ENCODE results near the gene NAA35. TPM values are rescaled to one million over a fixed set of nuclear protein-coding genes. Genes with fewer than 3 reads are reported as not detected.
"Not testable (repeated sequence)": the region's sequence is repeated elsewhere in the genome, so short reads cannot be mapped to it uniquely, and the experiment has no call there.

NAA35 gene
- polyA plus RNA-seq (2012; ENCODE audit: insufficient read depth, insufficient read length) = 23.3 TPM

- peak; percentile 97 for DNase-seq (ENCODE audit: low read depth, low spot score)
- peak within 1 kb of the TSS; percentile 84 for H3K4me3 ChIP-seq (ENCODE audit: low read length)
These were observed at the start of gene NAA35 for GRCh38 chr9:85940832-85941621. Gene NAA35, plus strand, starts transcription at chr9:85941146. Its CDS starts 1,014 bp downstream, at chr9:85942160.

DNA sequence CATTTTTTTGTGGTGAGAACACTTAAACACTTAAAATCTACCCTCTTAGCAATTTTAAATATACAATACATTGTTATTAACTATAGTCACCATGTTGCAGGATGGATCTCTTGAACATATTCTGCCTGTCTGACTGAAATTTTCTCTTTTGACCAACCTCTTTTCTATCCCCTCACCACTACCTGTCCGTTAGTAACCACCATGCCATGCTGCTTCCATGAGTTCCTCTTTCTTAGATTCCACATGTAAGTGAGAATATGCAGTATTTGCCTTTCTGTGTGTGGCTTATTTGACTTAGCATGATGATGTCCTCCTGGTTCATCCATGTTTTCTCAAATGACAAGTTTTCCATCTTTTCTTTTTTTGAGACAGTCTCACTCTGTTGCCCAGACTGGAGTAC is 48.5 kb upstream of the NAA35 start:
- no peak for DNase-seq (ENCODE audit: low read depth, low spot score)
- H3K4me3 ChIP-seq (ENCODE audit: low read length) = no peak overlapping the region

DNA sequence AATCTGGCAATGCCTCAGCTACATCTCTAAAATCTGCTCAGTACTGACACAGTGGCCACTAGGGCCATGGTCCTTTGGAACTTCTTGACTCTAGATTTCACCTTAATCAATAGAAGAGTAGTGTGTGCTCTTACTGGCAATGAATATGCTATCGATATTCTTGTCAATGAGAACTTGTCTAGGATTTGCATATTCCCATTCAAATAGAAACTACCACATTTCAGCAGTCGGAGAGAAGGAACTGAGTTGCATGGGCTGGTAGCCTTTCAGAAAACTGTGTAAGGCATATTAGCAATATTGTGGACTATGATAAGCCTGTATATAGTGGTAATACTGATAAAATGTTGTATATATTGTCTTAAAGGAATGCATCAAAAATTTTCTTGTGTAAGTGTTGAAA is 45.3 kb upstream of the NAA35 start:
- DNase-seq (ENCODE audit: low read depth, low spot score) = no peak
- H3K4me3 ChIP-seq (ENCODE audit: low read length) = no peak overlapping the region

GRCh38 chr9:85897848-85898247 is 43.1 kb upstream of the NAA35 start:
- H3K4me3 ChIP-seq (ENCODE audit: low read length) = no peak overlapping the region
- peak; percentile 16 for DNase-seq (ENCODE audit: low read depth, low spot score)

DNA sequence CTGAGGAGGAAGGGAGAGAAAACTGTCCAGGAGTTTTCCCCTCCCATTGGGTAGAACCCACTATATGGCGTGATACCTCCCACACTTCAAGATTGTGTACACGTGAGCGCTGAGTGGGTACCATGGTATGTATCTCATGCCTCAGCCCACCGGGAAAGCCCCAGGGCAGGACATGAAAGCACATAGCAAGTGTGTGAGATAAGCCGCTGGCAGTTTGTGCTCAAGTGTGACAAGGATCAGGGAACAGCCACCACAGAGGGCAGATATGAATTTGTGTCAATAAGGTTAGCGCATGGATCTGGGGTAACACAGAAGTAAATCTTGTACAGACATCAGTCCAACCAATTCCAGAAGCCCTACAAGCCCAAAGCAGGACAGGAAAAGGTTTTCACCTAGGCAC is 42.6 kb upstream of the NAA35 start:
- H3K4me3 ChIP-seq (ENCODE audit: low read length) = no peak overlapping the region
- no peak for DNase-seq (ENCODE audit: low read depth, low spot score)

DNA sequence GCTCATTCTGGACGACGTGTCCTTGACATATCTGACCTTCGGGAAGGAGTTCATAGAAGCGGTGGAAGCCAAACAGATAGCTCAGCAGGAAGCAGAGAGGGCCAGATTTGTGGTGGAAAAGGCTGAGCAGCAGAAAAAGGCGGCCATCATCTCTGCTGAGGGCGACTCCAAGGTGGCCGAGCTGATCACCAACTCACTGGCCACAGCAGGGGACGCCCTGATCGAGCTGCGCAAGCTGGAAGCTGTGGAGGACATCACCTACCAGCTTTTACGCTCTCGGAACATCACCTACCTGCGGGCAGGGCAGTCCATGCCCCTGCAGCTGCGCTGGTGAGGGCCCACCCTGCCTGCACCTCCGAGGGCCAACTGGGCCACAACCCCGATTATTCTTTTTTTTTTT is 41.6 kb upstream of the NAA35 start:
- H3K4me3 ChIP-seq (ENCODE audit: low read length) = no peak overlapping the region
- DNase-seq (ENCODE audit: low read depth, low spot score) = no peak

DNA sequence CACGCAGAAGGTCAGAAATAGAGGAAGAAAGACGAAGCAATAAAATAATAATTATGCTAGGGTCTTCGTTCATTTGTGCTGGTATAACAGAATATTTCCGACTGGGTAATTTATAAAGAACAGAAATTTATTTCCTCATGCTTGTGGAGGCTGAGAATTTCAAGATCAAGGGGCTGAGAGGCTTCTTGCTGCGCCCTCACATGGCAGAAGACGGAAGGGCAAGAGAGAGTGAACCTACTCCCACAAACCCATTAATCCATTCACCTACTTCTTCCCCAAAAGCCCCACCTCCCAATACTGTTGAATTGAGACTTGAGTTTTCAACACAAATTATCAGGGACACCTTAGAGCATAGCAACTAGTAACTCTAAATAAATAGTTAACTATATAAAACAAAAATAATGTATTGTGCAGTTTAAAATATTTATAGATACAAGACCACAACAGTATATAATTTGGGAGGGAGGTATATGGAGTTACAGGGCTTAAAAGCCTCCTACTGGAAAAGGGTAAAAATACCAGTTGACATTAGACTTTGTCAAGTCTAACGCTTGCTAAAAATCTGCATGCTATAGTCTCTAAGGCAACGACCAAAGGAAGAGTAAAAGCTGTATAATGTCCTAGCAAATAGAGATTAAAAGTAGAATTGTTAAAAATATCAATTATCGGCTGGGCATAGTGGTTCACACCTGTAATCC is 40.3 kb upstream of the NAA35 start:
- no peak overlapping the region for H3K4me3 ChIP-seq (ENCODE audit: low read length)
- peak; percentile 31 for DNase-seq (ENCODE audit: low read depth, low spot score)

DNA sequence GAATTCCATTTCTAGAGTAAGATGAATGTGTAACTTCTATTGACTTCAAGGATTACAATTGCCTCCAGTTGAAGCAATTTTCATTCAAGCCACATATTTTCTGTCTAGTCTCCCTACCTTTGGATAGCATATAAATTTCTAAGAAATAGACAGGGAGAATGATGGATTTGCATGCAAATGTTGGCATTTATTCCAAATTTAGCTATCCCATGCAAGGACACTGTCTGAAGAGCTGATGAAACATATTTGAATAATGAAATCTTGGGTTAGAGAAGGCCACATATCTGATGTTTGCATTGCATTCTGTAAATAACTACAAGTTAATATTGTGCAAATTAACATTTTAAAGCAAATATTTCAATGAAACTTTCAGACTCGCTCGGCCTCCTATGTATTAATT is 36.0 kb upstream of the NAA35 start:
- no peak for DNase-seq (ENCODE audit: low read depth, low spot score)
- H3K4me3 ChIP-seq (ENCODE audit: low read length) = no peak overlapping the region

DNA sequence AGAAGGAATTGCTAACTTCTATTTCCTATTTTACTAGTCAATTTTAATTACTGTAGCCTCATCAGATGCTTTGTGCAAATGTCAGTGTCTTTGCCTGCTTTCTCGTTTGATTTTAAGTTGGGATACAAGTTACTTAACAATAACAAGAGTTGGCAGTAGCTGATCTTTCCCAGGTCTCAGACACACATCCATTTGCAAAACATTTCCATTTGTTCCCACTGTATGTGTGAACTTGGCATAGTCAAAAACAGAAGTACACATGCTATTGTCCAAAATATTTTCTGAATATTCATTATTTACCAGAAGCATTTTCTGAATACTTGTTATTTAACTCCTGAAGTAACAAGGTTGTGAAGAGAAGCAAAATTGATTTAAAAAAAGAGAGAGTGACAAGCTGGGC is 35.0 kb upstream of the NAA35 start:
- H3K4me3 ChIP-seq (ENCODE audit: low read length) = no peak overlapping the region
- DNase-seq (ENCODE audit: low read depth, low spot score) = no peak

GRCh38 chr9:85909390-85909789 is 31.6 kb upstream of the NAA35 start:
- no peak for DNase-seq (ENCODE audit: low read depth, low spot score)
- no peak overlapping the region for H3K4me3 ChIP-seq (ENCODE audit: low read length)

DNA sequence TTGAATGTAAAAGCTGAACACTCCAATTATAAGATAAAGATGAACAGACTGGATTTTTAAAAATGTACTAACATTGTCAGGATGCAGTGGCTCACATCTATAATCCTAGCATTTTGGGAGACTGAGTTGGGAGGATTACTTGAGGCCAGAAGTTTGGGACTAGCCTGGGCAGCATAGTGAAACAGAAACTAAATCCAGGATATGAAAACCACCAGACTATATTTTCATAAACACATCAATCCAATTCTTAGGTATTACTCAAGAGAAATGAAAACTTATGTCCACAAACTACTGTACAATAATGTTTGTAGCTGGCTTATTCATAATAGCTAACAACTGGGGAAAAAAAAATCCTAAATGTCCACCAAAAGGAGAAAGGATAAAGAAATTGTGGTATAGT is 26.8 kb upstream of the NAA35 start:
- H3K4me3 ChIP-seq (ENCODE audit: low read length) = no peak overlapping the region
- DNase-seq (ENCODE audit: low read depth, low spot score) = no peak

DNA sequence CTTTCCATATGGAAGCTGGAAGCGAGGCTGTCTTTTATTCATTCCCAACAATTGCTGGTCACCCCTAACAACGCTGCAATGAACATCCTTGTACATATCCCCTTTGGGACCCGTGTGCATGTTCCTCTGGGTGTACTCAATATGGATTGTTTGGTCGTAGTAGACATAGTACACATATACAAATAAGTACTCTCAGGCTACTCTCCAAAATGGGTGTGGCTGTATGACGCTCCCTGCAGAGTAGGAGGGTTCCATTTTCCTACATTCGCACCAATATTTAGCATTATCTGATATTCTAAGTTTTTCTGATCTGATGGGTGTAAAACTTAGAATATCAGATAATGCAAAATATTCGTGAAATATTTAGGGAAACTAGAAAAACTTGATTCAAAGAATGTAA is 23.2 kb upstream of the NAA35 start:
- no peak for DNase-seq (ENCODE audit: low read depth, low spot score)
- no peak overlapping the region for H3K4me3 ChIP-seq (ENCODE audit: low read length)

DNA sequence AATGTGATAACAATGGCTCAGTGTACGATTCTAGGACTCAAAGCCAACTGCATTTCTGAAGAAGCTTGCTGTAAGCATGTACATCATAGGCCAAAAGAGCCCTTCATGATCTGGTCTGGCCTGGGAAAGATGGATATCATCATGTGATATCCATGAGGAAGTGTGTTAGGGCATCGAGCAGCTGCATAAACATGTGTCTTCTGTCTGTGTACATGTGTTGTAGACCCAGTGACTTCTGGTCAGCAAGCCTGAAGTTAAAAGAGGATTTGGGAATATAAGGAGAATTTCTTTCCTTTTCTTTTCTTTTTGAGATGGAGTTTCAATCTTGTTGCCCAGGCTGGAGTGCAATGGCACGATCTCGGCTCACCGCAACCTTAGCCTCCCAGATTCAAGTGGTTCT is 15.5 kb upstream of the NAA35 start:
- H3K4me3 ChIP-seq (ENCODE audit: low read length) = no peak overlapping the region
- DNase-seq (ENCODE audit: low read depth, low spot score) = no peak

DNA sequence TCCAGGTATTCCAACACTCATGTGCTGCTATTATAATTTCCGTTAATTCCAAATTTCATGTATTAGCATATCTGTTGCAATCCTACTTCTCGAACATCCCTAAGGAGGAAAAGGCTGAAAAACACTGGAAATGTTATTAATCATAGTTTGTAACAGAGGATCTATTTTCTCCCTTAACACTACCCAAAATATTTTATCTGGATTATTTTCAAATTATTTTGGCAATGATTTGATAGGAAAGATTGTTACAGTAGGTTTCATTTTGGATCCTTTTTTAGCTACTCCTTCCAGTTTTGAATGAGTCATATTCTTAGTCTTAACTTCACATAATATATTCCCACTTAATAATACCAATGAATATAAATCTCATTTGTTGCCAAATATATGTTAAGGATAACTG is 13.9 kb upstream of the NAA35 start:
- no peak for DNase-seq (ENCODE audit: low read depth, low spot score)
- H3K4me3 ChIP-seq (ENCODE audit: low read length) = no peak overlapping the region

GRCh38 chr9:85931495-85931894 is 9.5 kb upstream of the NAA35 start:
- no peak overlapping the region for H3K4me3 ChIP-seq (ENCODE audit: low read length)
- no peak for DNase-seq (ENCODE audit: low read depth, low spot score)

GRCh38 chr9:85935950-85936349 is 5.0 kb upstream of the NAA35 start:
- not testable (repeated sequence) for H3K4me3 ChIP-seq (ENCODE audit: low read length); DNase-seq (ENCODE audit: low read depth, low spot score)

DNA sequence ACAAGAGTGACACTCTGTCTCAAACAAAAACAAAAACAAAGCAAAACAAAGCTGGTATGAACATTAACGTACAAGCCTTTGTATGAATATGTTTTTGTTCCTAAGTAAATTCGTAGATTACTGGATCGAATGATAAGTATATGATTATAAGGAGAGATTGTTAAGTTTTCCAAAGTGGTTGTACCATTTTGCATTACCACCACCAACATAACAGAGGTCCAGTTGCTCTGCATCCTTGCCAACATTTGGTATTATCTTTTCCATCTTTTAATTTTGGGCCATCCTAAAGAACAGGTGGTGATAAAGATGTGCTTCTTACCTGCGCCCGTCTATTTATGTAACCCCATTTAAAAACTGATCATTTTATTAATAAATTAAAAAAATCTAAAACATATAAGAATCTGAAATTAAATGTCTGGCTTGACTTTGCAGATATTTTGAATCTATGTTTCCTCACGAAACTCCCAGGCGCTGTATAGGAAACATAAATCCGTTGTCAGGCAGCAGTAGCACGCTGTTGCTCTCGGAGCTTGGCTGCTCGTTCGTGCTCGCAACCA is 593 bp upstream of the NAA35 start:
- DNase-seq (ENCODE audit: low read depth, low spot score) = no peak
- H3K4me3 ChIP-seq (ENCODE audit: low read length) = peak overlapping the region; percentile 49

GRCh38 chr9:85941622-85941940 is 635 bp downstream of the NAA35 start:
- no peak for DNase-seq (ENCODE audit: low read depth, low spot score)
- H3K4me3 ChIP-seq (ENCODE audit: low read length) = peak overlapping the region; percentile 84

DNA sequence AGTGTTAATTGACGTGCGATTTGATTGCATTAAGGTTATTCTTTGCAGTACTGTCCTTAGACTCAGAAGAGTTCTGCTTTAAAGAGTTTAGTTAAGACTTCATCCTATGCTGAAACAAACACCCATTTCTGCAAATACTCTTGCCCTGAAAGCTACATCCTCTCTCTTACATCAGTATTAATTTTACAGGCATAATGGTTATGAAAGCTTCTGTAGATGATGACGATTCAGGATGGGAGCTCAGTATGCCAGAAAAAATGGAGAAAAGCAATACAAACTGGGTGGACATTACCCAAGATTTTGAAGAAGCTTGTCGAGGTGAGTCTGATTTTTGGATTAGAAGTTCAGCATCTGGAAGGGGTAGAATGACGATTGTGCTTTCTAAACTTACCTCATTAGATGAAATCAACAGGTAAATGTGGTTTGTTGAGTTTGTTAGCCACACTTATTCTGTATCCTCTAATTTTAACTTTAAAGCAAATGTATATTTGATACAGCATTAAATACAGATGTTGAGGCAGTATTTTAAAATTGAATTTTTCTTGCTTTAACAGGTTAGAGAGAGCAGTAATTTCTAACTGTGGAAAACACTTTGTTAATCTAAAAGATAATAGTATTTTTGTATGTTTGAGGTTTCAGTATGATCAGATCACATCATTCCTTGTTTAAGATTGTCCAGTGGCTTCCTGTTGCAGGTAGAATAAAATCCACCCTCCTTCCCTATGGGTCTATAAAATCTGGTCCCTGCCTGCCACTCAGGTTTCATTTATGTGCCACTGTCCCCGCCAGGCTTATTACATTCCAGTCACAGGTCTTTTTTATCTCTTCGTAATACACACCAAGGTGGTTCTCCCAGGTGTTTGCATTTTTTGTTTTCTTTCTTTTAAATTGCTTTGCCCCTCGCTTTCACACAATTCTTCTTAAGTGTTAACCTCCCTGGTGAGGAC is 1.3 kb downstream of the NAA35 start:
- DNase-seq (ENCODE audit: low read depth, low spot score) = no peak

More for the DNA sequence above, 1.3 kb downstream of the NAA35 start:
- H3K4me3 ChIP-seq (ENCODE audit: low read length) = peak overlapping the region; percentile 84

Data from Jurkat, Clone E6-1 (cell line).